Neural progenitor cell (in vitro differentiated cells): ENCODE measurements around the gene SPTBN2. TPM values are rescaled to one million over a fixed set of nuclear protein-coding genes. Genes with fewer than 3 reads are reported as not detected.

ENCODE experiments used
- DNase-seq: peaks from one replicate; pipeline ENCODE4 v3.0.0-alpha.2; 2016; ENCODE audit warnings: low spot score
- H2AFZ ChIP-seq: fragments of 200-600 bp; sonication (generic); replicated peaks from 2 replicates; pipeline ENCODE4 v1.6.1; 2016; ENCODE audit warnings: antibody characterized with exemption
- H3F3A ChIP-seq: fragments of 200-600 bp; sonication (generic); 2 replicates; pipeline ENCODE4 v1.6.1; 2016; ENCODE audit warnings: antibody characterized with exemption, low read depth
- H3K27ac ChIP-seq: fragments of 200-600 bp; sonication (generic); 2 replicates; pipeline ENCODE4 v1.5.1; 2016; ENCODE audit warnings: mild to moderate bottlenecking
- H3K27me3 ChIP-seq: fragments of 200-600 bp; sonication (generic); 2 replicates; pipeline ENCODE4 v1.6.1; 2016; ENCODE audit warnings: mild to moderate bottlenecking, moderate library complexity
- H3K36me3 ChIP-seq: fragments of 200-600 bp; sonication (generic); 2 replicates; pipeline ENCODE4 v1.5.1; 2016
- H3K4me1 ChIP-seq: fragments of 200-600 bp; sonication (generic); 2 replicates; pipeline ENCODE4 v1.6.1; 2016; ENCODE audit warnings: mixed run types
- H3K4me2 ChIP-seq: fragments of 200-600 bp; sonication (generic); 2 replicates; pipeline ENCODE4 v1.6.1; 2016
- H3K4me3 ChIP-seq: fragments of 200-600 bp; sonication (generic); 2 replicates; pipeline ENCODE4 v1.5.1; 2016
- H3K79me2 ChIP-seq: fragments of 200-600 bp; sonication (generic); 2 replicates; pipeline ENCODE4 v1.6.1; 2016; ENCODE audit warnings: low read depth
- H3K9ac ChIP-seq: fragments of 200-600 bp; sonication (generic); 2 replicates; pipeline ENCODE4 v1.6.1; 2016
- H3K9me3 ChIP-seq: fragments of 200-600 bp; sonication (generic); 2 replicates; pipeline ENCODE4 v1.5.1; 2016; ENCODE audit warnings: low read depth
- H4K20me1 ChIP-seq: fragments of 200-600 bp; sonication (generic); 2 replicates; pipeline ENCODE4 v1.6.1; 2016; ENCODE audit warnings: low read depth
- H3K27ac Mint-ChIP-seq: 3 replicates; pipeline ENCODE4 v1.8.0; 2021; ENCODE audit warnings: mixed read lengths
- H3K27me3 Mint-ChIP-seq: 2 replicates; pipeline ENCODE4 v1.8.0; 2022; ENCODE audit warnings: low read depth, mild to moderate bottlenecking, inconsistent platforms, moderate library complexity, mixed read lengths; ENCODE audit not compliant: insufficient read depth
- H3K36me3 Mint-ChIP-seq: 3 replicates; pipeline ENCODE4 v1.8.0; 2021; ENCODE audit warnings: mixed read lengths
- H3K4me1 Mint-ChIP-seq: 3 replicates; pipeline ENCODE4 v1.8.0; 2021; ENCODE audit warnings: mixed read lengths
- H3K4me3 Mint-ChIP-seq: 3 replicates; pipeline ENCODE4 v1.8.0; 2021; ENCODE audit warnings: mild to moderate bottlenecking, moderate library complexity, mixed read lengths
- H3K9me3 Mint-ChIP-seq: 3 replicates; pipeline ENCODE4 v1.8.0; 2020; ENCODE audit warnings: mixed read lengths
- CTCF ChIP-seq: fragments of 200-600 bp; sonication (generic); IDR thresholded peaks from 2 replicates; pipeline ENCODE4 v1.5.1; 2017; ENCODE audit warnings: antibody characterized with exemption, mild to moderate bottlenecking
- EZH2 ChIP-seq: fragments of 200-600 bp; sonication (generic); IDR thresholded peaks from 2 replicates; pipeline ENCODE4 v1.6.1; 2017; ENCODE audit warnings: antibody characterized with exemption, mild to moderate bottlenecking, moderate library complexity
- EZH2phosphoT487 ChIP-seq: fragments of 200-600 bp; sonication (generic); IDR thresholded peaks from 2 replicates; pipeline ENCODE4 v1.6.1; 2017; ENCODE audit warnings: antibody characterized with exemption
- total RNA-seq: library from RNA; depleted of rRNA; stranded (reverse); fragments of >200 nt; gene quantifications from 2 replicates; pipeline ENCODE4 v1.2.3, GENCODE V29; 2015; ENCODE audit warnings: low replicate concordance

The SPTBN2 gene
- total RNA-seq, 1 donor from 2014 or later, result 14.5 TPM

GRCh38 chr11:66700337-66700736, 28.7 kb downstream of the SPTBN2 start:
- H2AFZ ChIP-seq, result no peak overlapping the region
- peaks cover 12% of the 10 kb centered on the region for H3K36me3 Mint-ChIP-seq

GRCh38 chr11:66698491-66698890, 30.5 kb downstream of the SPTBN2 start:
- Histone ChIP-seq H3F3A (peaks cover 6% of the 10 kb centered on the region), H3K4me1 (no peaks in the 10 kb centered on the region), H3K36me3 (no peaks in the 10 kb centered on the region), H3K27ac (no peak overlapping the region), H3K4me2 (no peak overlapping the region), H4K20me1 (no peaks in the 10 kb centered on the region), H3K27me3 (no peaks in the 10 kb centered on the region), H3K4me3 (no peak overlapping the region), H3K9me3 (no peaks in the 10 kb centered on the region), H3K9ac (no peak overlapping the region), H3K79me2 (no peaks in the 10 kb centered on the region), H2AFZ (no peak overlapping the region)
- peaks cover 3% of the 10 kb centered on the region for H3K4me1 Mint-ChIP-seq
- no peak overlapping the region for H3K4me3 Mint-ChIP-seq
- peaks cover 11% of the 10 kb centered on the region for H3K27me3 Mint-ChIP-seq
- H3K27ac Mint-ChIP-seq, result peak overlapping the region; percentile 82
- H3K36me3 Mint-ChIP-seq, result peaks cover 11% of the 10 kb centered on the region
- no peaks in the 10 kb centered on the region for H3K9me3 Mint-ChIP-seq
- TF ChIP-seq CTCF, result no peak
- TF ChIP-seq EZH2phosphoT487, result no peak
- no peak for TF ChIP-seq EZH2
- DNase-seq, result no peak

More at GRCh38 chr11:66700337-66700736, 28.7 kb downstream of the SPTBN2 start:
- H3K4me1 Mint-ChIP-seq, result no peaks in the 10 kb centered on the region
- no peak overlapping the region for H3K9ac ChIP-seq
- no peak overlapping the region for H3K4me3 Mint-ChIP-seq
- no peaks in the 10 kb centered on the region for H3K9me3 ChIP-seq
- H3K27me3 ChIP-seq, result no peaks in the 10 kb centered on the region
- H4K20me1 ChIP-seq, result no peaks in the 10 kb centered on the region
- no peak overlapping the region for H3K27ac Mint-ChIP-seq
- H3K4me3 ChIP-seq, result no peak overlapping the region
- no peak for DNase-seq
- H3K27me3 Mint-ChIP-seq, result peaks cover 5% of the 10 kb centered on the region
- no peak overlapping the region for H3K4me2 ChIP-seq
- H3K4me1 ChIP-seq, result no peaks in the 10 kb centered on the region
- peaks cover under 1% of the 10 kb centered on the region for H3F3A ChIP-seq
- H3K9me3 Mint-ChIP-seq, result no peaks in the 10 kb centered on the region
- no peaks in the 10 kb centered on the region for H3K36me3 ChIP-seq
- no peaks in the 10 kb centered on the region for H3K79me2 ChIP-seq
- TF ChIP-seq CTCF (no peak), EZH2 (no peak), EZH2phosphoT487 (no peak)
- no peak overlapping the region for H3K27ac ChIP-seq

GRCh38 chr11:66697988-66698387, 31.0 kb downstream of the SPTBN2 start:
- Histone ChIP-seq H3F3A (peaks cover 6% of the 10 kb centered on the region), H3K4me1 (no peaks in the 10 kb centered on the region), H3K79me2 (no peaks in the 10 kb centered on the region), H3K9ac (no peak overlapping the region), H2AFZ (no peak overlapping the region), H3K27ac (no peak overlapping the region), H3K4me2 (no peak overlapping the region), H3K4me3 (no peak overlapping the region), H3K9me3 (no peaks in the 10 kb centered on the region), H4K20me1 (no peaks in the 10 kb centered on the region), H3K36me3 (no peaks in the 10 kb centered on the region), H3K27me3 (no peaks in the 10 kb centered on the region)
- TF ChIP-seq EZH2phosphoT487 (no peak), CTCF (no peak), EZH2 (no peak)
- Mint-ChIP-seq H3K36me3 (peaks cover 11% of the 10 kb centered on the region), H3K9me3 (no peaks in the 10 kb centered on the region), H3K4me3 (no peak overlapping the region), H3K4me1 (peaks cover 3% of the 10 kb centered on the region), H3K27ac (no peak overlapping the region), H3K27me3 (peaks cover 11% of the 10 kb centered on the region)
- no peak for DNase-seq
